ENCODE data around the gene CUL5.
A peak's percentile ranks its signal among the peaks of the same experiment; 100 is the strongest.

CUL5 gene

GRCh38 chr11:108122166-108122628 is 113.5 kb downstream of the CUL5 start:
- H3K27ac ChIP-seq (ENCODE audit: low read depth, low read length, poor library complexity, severe bottlenecking), result peak overlapping the region; percentile 44
- H3K36me3 ChIP-seq (ENCODE audit: insufficient read depth, low read length), result no peaks in the 10 kb centered on the region
- peaks cover 27% of the 10 kb centered on the region for H3K79me2 ChIP-seq (ENCODE audit: insufficient read depth, low read length)
- H3K4me3 ChIP-seq (ENCODE audit: low read depth, low read length, poor library complexity, severe bottlenecking), result peak overlapping the region; percentile 80
- H3K9me3 ChIP-seq (ENCODE audit: low read length), result no peaks in the 10 kb centered on the region
- no peaks in the 10 kb centered on the region for H3K27me3 ChIP-seq (ENCODE audit: insufficient read depth, low read length)
- H3K9ac ChIP-seq (ENCODE audit: low read length), result peak overlapping the region; percentile 84
- peaks cover 36% of the 10 kb centered on the region for H3K4me1 ChIP-seq (ENCODE audit: insufficient read depth, low read length, severe bottlenecking)
- H3F3A ChIP-seq (ENCODE audit: insufficient read depth, low read length), result no peaks in the 10 kb centered on the region
- 0 out of 2 replicates have a peak overlapping the region, but pooled peaks have one; percentile 32 for H2AFZ ChIP-seq (ENCODE audit: low read length)
- peak overlapping the region; percentile 78 for H3K4me2 ChIP-seq (ENCODE audit: low read length)
- H4K20me1 ChIP-seq (ENCODE audit: insufficient read depth, low read length), result no peaks in the 10 kb centered on the region
- H3K9me2 ChIP-seq (ENCODE audit: low read depth, low read length), result no peaks in the 10 kb centered on the region
- TF ChIP-seq CTCF (IDR thresholded peaks at IDR 0.05; ENCODE audit: low read length) (no peak), EZH2 (IDR thresholded peaks at IDR 0.05; ENCODE audit: borderline replicate concordance, low read length) (no peak)

- Histone ChIP-seq H3F3A (ENCODE audit: insufficient read depth, low read length) (no peaks in the 10 kb centered on the region), H3K4me2 (ENCODE audit: low read length) (no peak overlapping the region), H3K9ac (ENCODE audit: low read length) (no peak overlapping the region), H3K9me3 (ENCODE audit: low read length) (no peaks in the 10 kb centered on the region), H3K27me3 (ENCODE audit: insufficient read depth, low read length) (no peaks in the 10 kb centered on the region), H2AFZ (ENCODE audit: low read length) (no peak overlapping the region), H3K27ac (ENCODE audit: low read depth, low read length, poor library complexity, severe bottlenecking) (no peak overlapping the region), H3K36me3 (ENCODE audit: insufficient read depth, low read length) (peaks cover 14% of the 10 kb centered on the region; the same call in 1 of the 2 replicates), H4K20me1 (ENCODE audit: insufficient read depth, low read length) (no peaks in the 10 kb centered on the region), H3K79me2 (ENCODE audit: insufficient read depth, low read length) (peaks cover 27% of the 10 kb centered on the region), H3K4me3 (ENCODE audit: low read depth, low read length, poor library complexity, severe bottlenecking) (no peak overlapping the region), H3K9me2 (ENCODE audit: low read depth, low read length) (no peaks in the 10 kb centered on the region), H3K4me1 (ENCODE audit: insufficient read depth, low read length, severe bottlenecking) (peaks cover 36% of the 10 kb centered on the region)
- TF ChIP-seq EZH2 (IDR thresholded peaks at IDR 0.05; ENCODE audit: borderline replicate concordance, low read length) (no peak), CTCF (IDR thresholded peaks at IDR 0.05; ENCODE audit: low read length) (no peak)
Observed at GRCh38 chr11:108125096-108125495, 116.4 kb downstream of the CUL5 start.

GRCh38 chr11:108128772-108129171 is 120.1 kb downstream of the CUL5 start:
- TF ChIP-seq EZH2 (IDR thresholded peaks at IDR 0.05; ENCODE audit: borderline replicate concordance, low read length), result no peak
- TF ChIP-seq CTCF (IDR thresholded peaks at IDR 0.05; ENCODE audit: low read length), result no peak
- no peak overlapping the region for H2AFZ ChIP-seq (ENCODE audit: low read length)
- H4K20me1 ChIP-seq (ENCODE audit: insufficient read depth, low read length), result no peaks in the 10 kb centered on the region
- H3K9me2 ChIP-seq (ENCODE audit: low read depth, low read length), result no peaks in the 10 kb centered on the region
- peaks cover 26% of the 10 kb centered on the region for H3K36me3 ChIP-seq (ENCODE audit: insufficient read depth, low read length)
- no peak overlapping the region for H3K4me3 ChIP-seq (ENCODE audit: low read depth, low read length, poor library complexity, severe bottlenecking)
- no peak overlapping the region for H3K4me2 ChIP-seq (ENCODE audit: low read length)
- no peaks in the 10 kb centered on the region for H3K9me3 ChIP-seq (ENCODE audit: low read length)
- no peak overlapping the region for H3K27ac ChIP-seq (ENCODE audit: low read depth, low read length, poor library complexity, severe bottlenecking)
- H3F3A ChIP-seq (ENCODE audit: insufficient read depth, low read length), result no peaks in the 10 kb centered on the region
- H3K79me2 ChIP-seq (ENCODE audit: insufficient read depth, low read length), result peaks cover 10% of the 10 kb centered on the region
- H3K4me1 ChIP-seq (ENCODE audit: insufficient read depth, low read length, severe bottlenecking), result peaks cover 11% of the 10 kb centered on the region
- no peak overlapping the region for H3K9ac ChIP-seq (ENCODE audit: low read length)
- no peaks in the 10 kb centered on the region for H3K27me3 ChIP-seq (ENCODE audit: insufficient read depth, low read length)
